ENCODE data around the gene TTLL5. TPM values are rescaled to one million over a fixed set of nuclear protein-coding genes. Genes with fewer than 3 reads are reported as not detected.

TTLL5 gene
- total RNA-seq, 1 experiment from 2014 or later, result 35.7 TPM

DNA sequence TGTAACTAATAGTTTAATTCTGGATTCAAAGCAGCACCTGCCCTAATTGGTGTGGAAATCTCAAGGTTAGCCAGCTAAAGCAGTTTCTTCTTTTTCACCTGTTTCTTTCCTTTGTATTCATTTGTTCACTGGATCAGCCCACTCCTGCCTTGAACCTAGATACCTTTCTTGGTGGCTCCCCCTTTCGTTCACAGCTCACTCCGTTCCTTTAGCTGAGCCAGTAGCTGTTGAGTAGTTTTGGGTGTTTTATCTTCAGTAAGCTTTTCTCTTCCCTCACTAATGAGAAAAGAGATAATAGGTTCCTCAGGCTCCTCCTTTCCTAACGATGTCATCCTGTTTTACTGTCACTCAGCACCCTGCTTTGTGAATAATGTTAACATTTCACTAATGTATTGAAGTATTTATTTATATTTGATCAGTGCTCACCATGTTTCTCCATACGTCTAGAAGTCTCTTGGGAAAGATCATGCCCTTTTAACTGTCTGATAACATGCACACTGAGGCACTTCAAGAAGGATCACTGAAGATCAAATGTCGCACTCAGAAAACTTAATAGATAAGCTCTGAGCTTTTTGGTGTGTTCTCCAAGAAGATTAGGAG is 199.6 kb downstream of the TTLL5 start:
- no peak overlapping the region for H3K18ac ChIP-seq (ENCODE audit: insufficient read length, low read depth, low read length)
- no peaks in the 10 kb centered on the region for H3K79me1 ChIP-seq (ENCODE audit: insufficient read depth, low read depth, low read length, poor library complexity, severe bottlenecking)
- no peaks in the 10 kb centered on the region for H3K9me3 ChIP-seq (ENCODE audit: control insufficient read depth, low read depth, low read length)
- no peak overlapping the region for H4K8ac ChIP-seq (replicated peaks; ENCODE audit: insufficient read length, low read depth, low read length)
- no peaks in the 10 kb centered on the region for H3K79me2 ChIP-seq (ENCODE audit: insufficient read depth, low read length)
- H2BK20ac ChIP-seq (ENCODE audit: low read depth, low read length, poor library complexity, severe bottlenecking), result no peak overlapping the region
- no peak overlapping the region for H2AK5ac ChIP-seq (ENCODE audit: insufficient read length, low read length)
- no peak overlapping the region for H3K23ac ChIP-seq (ENCODE audit: insufficient read length, low read depth, low read length)
- no peak overlapping the region for H2BK5ac ChIP-seq (ENCODE audit: insufficient read length, low read length)
- H3K4ac ChIP-seq (ENCODE audit: low read depth, low read length), result no peak overlapping the region
- H3K9me3 Mint-ChIP-seq, result no peaks in the 10 kb centered on the region
- no peak overlapping the region for H3K56ac ChIP-seq (ENCODE audit: insufficient read length, low read depth, low read length)
- no peak overlapping the region for H2AFZ ChIP-seq (ENCODE audit: low read length)
- no peak overlapping the region for H3K14ac ChIP-seq (ENCODE audit: insufficient read depth, low read length)
- H3K36me3 Mint-ChIP-seq (ENCODE audit: insufficient read depth in 1 of 3, low read depth in 3 of 3), result peaks cover 0 to 2% (median 1%) of the 10 kb centered on the region in 3 experiments; a peak in 5 of 7 replicates
- no CpG with 5 or more reads among the region's 5 CpGs for WGBS (ENCODE audit: extremely low coverage, insufficient read length, low lambda C conversion rate)
- H3K27me3 ChIP-seq (ENCODE audit: insufficient read depth, low read length), result peaks cover 18% of the 10 kb centered on the region
- no peak overlapping the region for H3T11ph ChIP-seq (ENCODE audit: low read length)
- H2BK120ac ChIP-seq (ENCODE audit: low read depth, low read length, poor library complexity, severe bottlenecking), result no peak overlapping the region
- H3K4me1 Mint-ChIP-seq, result peaks cover 26 to 30% of the 10 kb centered on the region in 2 experiments
- peaks cover 47% of the 10 kb centered on the region for H3K27me3 Mint-ChIP-seq (ENCODE audit: low read depth)
- peak overlapping the region in 1 of 3 experiments; percentile 39; a peak in 2 of 7 replicates for H3K27ac Mint-ChIP-seq
- no peaks in the 10 kb centered on the region; the same call in 1 of the 2 replicates for H3K4me1 ChIP-seq (ENCODE audit: insufficient read depth, low read length)
- H3K27ac ChIP-seq (ENCODE audit: insufficient read length, low read depth, low read length), result no peak overlapping the region
- no peak overlapping the region for H4K91ac ChIP-seq (ENCODE audit: insufficient read length, low read depth, low read length)
- no peak for DNase-seq
- peak overlapping the region; percentile 20 for H3K4me2 ChIP-seq (ENCODE audit: insufficient read depth, insufficient read length, low read length)
- H3K23me2 ChIP-seq (ENCODE audit: insufficient read length, low read depth, low read length, poor library complexity, severe bottlenecking), result no peaks in the 10 kb centered on the region
- H2BK12ac ChIP-seq (ENCODE audit: insufficient read length, low read depth, low read length), result no peak overlapping the region
- H4K5ac ChIP-seq (ENCODE audit: insufficient read length, low read depth, low read length), result no peak overlapping the region
- peak overlapping the region in 1 of 2 experiments; percentile 0; a peak in 1 of 5 replicates for H3K4me3 Mint-ChIP-seq
- no peak overlapping the region for H3K9ac ChIP-seq (ENCODE audit: extremely low read depth, insufficient read length, low read length)
- TF ChIP-seq, protein P1, sequence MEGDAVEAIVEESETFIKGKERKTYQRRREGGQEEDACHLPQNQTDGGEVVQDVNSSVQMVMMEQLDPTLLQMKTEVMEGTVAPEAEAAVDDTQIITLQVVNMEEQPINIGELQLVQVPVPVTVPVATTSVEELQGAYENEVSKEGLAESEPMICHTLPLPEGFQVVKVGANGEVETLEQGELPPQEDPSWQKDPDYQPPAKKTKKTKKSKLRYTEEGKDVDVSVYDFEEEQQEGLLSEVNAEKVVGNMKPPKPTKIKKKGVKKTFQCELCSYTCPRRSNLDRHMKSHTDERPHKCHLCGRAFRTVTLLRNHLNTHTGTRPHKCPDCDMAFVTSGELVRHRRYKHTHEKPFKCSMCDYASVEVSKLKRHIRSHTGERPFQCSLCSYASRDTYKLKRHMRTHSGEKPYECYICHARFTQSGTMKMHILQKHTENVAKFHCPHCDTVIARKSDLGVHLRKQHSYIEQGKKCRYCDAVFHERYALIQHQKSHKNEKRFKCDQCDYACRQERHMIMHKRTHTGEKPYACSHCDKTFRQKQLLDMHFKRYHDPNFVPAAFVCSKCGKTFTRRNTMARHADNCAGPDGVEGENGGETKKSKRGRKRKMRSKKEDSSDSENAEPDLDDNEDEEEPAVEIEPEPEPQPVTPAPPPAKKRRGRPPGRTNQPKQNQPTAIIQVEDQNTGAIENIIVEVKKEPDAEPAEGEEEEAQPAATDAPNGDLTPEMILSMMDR (conservative IDR thresholded peaks at IDR 0.05), result peak; percentile 45; the same call in 2 of the 3 replicates
- H2BK15ac ChIP-seq (ENCODE audit: low read depth, low read length), result no peak overlapping the region
- H4K20me1 ChIP-seq (ENCODE audit: control insufficient read depth, insufficient read depth, insufficient read length), result no peaks in the 10 kb centered on the region
